Fibroblast of skin of right biceps (primary cell): ENCODE measurements around the gene MNX1.

Experiments used
- DNase-seq: peaks from one replicate; pipeline ENCODE4 v3.0.0-alpha.2; 2013

Gene MNX1

GRCh38 chr7:157014635-157015555 is 4.4 kb upstream of the MNX1 start:
- no peak for DNase-seq

DNA sequence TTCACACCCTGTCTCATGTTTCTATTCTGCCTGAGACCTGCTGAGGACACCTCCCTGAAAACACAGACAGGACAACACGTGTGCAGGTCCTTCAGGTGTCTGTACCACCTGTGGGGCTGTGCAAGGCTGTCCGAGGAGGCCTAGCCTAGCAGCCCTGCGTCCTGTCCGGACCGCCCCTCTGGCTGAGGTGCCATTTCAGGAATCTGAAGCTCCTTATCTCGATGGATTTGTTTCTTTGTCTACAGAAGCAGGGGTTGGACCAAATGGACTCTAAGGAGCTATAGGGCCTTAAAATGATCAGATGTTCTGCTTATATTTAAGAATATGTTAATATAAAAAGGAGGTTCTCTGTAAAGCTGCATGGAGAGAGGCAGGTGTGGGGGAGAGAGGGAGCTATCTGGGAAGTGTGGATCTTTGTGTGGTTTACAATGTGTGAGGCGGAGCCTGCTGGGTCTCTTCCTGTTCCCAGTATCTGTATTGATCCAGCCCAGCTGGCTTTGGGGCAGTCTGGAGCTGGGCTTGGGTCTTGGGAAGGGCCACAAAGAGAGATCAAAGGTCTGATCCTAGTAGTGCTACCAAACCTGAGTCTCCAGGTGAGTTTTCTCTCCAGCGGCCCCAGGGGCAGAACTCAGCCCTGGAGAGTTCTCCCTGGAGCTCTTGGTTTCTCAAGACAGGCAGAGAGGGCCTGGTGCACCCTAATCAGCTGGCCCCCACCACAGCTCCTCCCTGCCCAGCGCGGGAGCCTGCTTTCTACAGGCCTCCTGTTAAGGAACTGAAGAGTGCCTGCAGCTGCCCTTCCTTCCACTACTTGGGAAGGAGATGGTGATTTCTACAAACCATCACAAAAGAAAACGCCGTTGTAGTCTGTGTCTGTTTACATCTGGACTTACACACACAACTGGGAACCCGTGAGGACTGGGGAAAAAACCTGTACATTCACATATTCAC is 3.4 kb upstream of the MNX1 start:
- DNase-seq: no peak

- no peak for DNase-seq
Observed at GRCh38 chr7:157013101-157013500, 2.6 kb upstream of the MNX1 start.

- DNase-seq: no peak
Observed at GRCh38 chr7:157012113-157012547, 1.7 kb upstream of the MNX1 start.

GRCh38 chr7:157011333-157012112 is 1.1 kb upstream of the MNX1 start:
- DNase-seq: no peak

DNA sequence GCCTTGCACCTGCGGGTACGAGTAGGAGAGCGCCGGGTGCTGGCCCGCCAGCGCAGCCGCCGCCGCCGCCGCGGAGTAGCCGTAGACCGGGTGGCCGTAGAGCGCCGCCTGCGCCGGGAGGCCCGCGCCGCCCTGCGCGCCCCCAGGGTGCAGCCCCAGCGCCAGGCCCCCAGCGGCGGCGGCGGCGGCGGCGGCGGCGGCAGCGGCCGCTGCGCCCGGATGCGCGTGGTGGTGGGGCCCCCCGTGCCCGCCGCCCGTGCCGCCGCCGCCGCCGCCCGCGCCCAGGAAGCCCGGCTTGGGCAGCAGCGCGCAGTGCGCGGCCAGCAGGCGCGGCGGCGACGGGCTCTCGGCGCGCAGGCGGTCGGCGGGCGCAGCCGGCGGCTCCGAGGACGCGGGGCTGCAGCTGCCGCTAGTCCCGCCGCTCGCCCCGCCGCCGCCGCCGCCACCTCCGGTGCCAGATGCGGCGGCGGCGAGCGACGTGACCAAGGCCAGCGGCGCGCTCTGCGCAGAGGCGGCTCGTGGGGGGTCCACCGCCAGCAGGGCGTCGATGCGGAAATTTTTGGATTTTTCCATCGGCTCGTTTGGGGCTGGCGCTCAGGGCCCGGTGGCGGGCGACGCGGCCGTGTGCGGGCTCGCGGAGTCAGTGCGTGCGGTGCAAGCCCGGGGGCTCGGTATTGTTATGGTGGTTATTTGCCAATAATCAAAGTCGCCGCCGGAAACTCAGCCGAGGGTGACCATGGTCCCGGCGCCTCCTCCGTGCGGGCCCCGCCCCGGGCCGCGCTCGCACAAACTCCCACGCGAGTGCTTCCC is 480 bp downstream of the MNX1 start:
- no peak for DNase-seq

- DNase-seq: no peak
Observed at GRCh38 chr7:157009170-157009777, 1.2 kb downstream of the MNX1 start.

GRCh38 chr7:157008206-157009169 is 2.0 kb downstream of the MNX1 start:
- no peak for DNase-seq

- no peak for DNase-seq
Observed at GRCh38 chr7:157007470-157008066, 2.9 kb downstream of the MNX1 start.

GRCh38 chr7:157006829-157007469 is 3.5 kb downstream of the MNX1 start:
- DNase-seq: no peak

- no peak for DNase-seq
Observed at GRCh38 chr7:157006205-157006747, 4.2 kb downstream of the MNX1 start.

GRCh38 chr7:157005456-157006204 is 4.8 kb downstream of the MNX1 start:
- DNase-seq: no peak

DNA sequence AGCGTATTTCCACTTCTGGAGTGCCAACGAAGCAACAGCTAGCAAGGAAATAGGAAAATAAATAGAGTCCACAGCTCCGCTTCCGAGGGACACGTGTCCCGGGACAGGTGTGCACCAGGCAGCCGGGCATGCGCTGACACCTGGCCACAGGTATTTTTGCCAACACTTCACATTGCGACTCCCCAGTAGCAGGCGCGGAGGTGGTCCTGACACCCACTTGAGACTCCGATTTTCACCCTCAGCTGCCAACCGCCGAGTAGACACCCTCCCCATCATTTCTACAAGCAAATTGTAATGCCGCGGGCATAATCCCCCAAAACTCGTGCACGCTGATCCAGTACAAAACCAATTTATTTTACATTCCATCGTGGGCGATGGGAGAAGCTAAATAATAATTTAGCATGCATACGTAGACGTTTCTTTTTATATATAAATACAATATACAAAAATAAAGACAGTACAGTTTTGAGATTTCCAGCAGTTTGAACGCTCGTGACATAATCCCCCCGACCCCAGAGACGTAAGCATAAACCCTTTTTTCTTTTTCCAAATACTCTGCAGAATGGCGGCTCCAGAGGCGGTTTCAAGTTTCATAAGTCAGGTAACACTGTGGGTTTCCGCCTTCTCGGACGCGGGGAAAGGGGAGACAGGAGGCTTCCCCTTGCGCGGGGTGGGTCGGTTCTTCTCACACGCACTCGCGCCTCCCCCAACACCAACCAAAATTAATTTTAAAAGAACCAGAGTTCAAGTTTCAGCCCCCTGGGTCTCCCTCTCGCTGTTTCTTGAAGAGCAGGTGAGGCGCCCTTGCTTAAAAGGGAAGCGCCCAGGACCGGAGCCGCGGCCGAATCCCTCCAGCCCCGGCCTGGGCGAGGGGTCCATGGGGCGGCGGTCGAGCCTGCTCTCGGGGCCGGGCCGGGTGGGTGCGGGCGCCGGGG is 5.7 kb downstream of the MNX1 start:
- DNase-seq: no peak

DNA sequence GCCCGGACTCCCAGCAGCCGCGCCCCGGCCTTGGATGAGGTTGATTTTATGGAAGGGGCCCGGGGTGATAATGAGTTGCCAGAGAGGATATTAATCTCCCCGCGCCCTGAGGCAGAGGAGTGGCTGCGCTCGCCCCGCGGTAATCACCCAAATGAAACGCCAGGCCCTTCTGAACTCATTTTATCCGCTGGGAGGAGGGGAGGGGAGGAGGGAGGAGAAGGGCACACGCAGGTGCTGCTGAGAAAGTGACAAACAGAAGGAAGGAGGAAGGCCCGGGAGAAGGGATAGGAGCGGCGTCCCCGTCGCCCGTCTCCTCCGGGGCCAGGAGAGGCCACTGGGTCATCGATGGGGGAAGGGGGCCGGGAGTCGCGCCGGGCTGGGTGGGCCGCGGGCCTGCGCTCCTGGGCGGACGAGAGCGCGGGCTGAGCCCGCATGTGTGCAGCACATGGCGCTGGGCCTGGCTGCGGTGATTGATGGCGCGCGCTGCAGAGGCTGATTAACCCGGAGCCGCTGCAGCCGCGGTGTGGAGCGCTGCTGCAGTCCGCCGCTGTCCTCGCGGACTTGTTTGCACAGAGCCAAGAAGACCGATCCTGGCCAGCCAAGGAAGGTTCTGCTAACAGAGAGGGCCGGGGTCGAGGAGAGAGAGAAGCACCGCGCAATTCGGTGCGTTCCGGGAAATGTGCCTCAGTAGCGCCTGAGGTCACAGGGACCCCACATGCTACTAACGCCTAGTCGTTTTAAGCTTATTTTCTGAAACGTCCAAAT is 6.5 kb downstream of the MNX1 start:
- peak; percentile 20 for DNase-seq

DNA sequence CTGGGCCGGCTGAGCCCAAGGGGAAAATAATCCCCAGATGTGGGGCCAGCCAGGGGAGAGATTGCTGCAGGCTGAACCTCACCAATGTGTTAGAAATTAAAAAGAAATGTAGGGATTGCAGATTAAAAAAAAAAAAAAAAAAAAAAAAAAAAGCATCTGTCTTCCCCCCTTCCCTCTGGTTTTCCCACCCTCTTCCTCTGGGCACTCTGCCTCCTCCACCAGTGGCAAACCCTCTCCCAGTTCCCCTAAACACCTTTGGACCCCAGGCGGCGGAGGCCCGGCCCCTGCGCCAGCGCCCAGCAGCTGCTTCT is 7.1 kb downstream of the MNX1 start:
- DNase-seq: no peak

GRCh38 chr7:157002819-157003421 is 7.5 kb downstream of the MNX1 start:
- DNase-seq: no peak
